AG08396 (cell line): ENCODE data around the gene HSPBP1.

Source experiments
- DNase-seq: peaks from one replicate; pipeline ENCODE4 v3.0.0; 2012; ENCODE audit warnings: low spot score, mixed read lengths

HSPBP1 gene

DNA sequence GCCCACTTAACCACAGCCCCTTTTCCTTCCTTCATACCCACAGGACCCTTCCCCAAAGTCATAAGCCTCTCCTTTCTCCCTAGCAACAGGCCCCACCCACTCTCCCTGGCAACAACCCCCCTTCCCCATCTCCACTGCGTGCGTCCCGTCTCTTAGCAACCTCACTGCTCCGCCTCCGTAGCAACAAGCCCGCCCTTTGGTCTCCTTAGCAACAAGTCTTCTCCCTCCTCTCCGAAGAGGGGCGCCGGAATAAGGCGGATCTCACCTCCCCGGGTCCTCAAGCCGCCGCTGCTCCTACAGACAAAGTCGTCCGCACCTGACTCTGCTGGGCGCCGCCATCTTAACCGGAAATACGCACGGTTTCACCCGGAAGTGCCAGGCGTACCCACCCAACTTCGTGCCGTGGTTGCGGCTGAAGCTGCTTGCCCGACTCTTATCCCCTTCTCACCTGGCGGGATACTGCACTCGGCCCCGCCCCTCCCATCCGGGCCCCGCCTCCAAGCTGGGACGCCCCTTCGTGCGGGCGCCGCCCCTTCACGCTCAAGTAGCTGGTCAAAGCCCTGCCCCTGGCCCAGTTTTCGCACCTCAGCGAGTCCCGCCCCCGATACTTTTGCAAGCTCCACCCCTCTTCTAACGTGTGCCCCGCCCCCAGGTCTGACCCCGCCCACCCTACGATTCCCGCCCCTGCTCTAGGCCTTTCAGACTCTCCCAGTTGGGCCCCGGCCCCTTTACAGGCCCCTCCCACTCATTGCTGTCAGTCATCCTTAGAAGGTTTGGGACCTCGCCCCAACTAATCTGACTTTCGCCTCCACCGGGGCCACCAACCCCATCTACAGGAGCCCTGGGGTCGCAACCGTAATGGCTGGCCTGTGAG is at the start of gene HSPBP1:
Gene HSPBP1 (minus strand): TSS at position 341 of the 874 bp plus-strand sequence. CDS start 502 bp downstream, outside the sequence.
- peak; percentile 91 for DNase-seq

DNA sequence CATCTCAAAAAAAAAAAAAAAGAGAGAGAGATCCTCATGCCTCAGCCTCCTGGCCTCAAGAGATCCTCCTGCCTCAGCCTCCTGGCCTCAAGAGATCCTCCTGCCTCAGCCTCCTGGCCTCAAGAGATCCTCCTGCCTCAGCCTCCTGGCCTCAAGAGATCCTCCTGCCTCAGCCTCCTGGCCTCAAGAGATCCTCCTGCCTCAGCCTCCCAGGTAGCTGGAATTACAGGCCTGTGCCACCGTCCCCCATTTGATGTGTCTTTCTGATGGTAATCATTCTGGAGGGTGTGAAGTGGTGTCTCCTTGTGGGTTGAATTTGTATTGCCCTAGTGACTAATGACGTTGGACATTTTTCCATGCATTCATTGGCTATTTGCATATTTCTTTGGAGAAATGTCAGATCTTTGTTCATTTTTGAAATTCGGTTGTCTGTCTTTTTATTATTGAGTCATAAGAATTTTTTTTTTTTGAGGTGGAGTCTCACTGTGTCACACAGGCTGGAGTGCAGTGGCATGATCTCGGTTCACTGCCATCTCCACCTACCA is 48.9 kb upstream of the HSPBP1 start:
- peak; percentile 55 for DNase-seq

GRCh38 chr19:55325172-55325571 is 45.3 kb upstream of the HSPBP1 start, which contains the start of gene TMEM150B:
Gene TMEM150B, minus strand, starts transcription at chr19:55325341. Its CDS starts 4,305 bp downstream, at chr19:55321036.
- DNase-seq, result no peak

- no peak for DNase-seq
Measured at GRCh38 chr19:55324662-55325061, 44.8 kb upstream of the HSPBP1 start.

- DNase-seq, result no peak
Measured at GRCh38 chr19:55322204-55322885, 42.4 kb upstream of the HSPBP1 start.

DNA sequence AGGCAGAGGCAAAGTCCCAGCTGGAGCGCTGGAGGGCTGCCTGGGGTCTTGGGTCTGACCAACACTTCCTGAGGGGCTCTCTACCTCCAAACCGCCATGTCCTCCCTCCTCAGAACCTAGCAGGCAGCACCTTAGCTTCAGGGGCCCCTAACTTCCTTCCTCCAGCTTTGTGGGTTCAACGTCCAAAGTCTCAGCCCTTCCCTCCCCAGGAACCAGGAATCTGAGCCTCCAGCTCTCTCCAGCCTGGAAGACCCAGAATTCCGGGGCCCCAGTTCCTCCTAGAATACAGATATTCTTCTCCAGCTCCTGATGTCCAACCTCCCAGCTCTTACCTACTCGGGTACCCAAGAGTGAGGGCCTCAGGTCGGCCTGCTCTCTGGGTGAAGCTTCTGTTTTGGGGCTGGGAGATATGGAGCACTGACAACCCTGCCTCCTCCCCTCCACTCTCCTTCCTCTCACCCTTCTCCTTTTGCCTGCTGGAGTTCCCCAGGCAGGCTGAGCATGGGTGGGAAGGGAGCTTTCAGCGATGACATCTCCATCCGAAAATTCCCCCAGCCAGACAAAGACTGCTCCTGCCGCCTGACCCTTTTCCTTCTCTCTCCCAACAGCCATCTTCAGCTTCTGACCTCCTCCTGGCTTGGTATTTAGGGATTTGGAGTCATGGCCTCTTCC is 41.7 kb upstream of the HSPBP1 start:
- DNase-seq, result no peak

- DNase-seq, result no peak
Measured at GRCh38 chr19:55320844-55321419, 41.0 kb upstream of the HSPBP1 start.

- peak; percentile 78 for DNase-seq
Measured at GRCh38 chr19:55319785-55320184, 39.9 kb upstream of the HSPBP1 start.

DNA sequence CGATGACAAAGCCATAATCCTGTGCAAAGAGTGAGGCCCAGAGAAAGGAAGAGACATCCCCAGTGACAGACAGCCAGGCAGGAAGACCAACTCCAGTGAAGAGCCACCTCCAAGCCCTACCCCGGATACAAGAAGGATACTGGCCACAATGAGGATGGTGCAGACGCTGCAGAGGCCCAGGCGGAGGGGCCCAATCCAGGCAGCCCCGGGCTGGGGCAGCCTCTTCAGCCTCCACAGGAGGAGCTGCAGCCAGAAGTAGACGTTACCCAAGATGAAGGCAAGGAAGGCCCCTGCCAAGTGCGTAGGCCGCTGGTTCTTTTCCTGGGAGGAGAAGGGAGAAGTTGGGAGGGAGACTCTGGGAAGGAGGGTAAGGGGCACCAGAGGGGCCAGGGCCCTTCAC is 36.7 kb upstream of the HSPBP1 start:
- no peak for DNase-seq

GRCh38 chr19:55315956-55316525 is 36.1 kb upstream of the HSPBP1 start:
- no peak for DNase-seq

DNA sequence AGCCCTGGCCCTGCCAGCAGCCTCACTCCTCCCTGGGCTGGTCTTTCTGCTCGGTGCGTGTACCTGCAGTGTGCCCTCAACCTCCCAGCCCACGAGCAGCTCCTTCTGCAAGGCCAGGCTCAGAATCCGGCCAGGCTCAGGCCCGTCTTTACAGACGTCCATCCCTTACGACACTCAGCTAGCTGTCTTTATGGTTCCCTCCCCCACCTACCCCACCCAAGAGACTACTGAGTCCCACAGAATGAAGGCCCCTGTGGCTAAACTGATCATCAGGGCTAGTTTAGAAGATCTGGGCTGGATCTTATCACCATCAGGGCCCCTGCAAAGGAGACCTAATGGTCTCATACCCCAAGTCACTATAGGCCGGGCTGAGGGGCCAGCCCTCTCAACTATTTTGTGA is 34.5 kb upstream of the HSPBP1 start:
- DNase-seq, result no peak

DNA sequence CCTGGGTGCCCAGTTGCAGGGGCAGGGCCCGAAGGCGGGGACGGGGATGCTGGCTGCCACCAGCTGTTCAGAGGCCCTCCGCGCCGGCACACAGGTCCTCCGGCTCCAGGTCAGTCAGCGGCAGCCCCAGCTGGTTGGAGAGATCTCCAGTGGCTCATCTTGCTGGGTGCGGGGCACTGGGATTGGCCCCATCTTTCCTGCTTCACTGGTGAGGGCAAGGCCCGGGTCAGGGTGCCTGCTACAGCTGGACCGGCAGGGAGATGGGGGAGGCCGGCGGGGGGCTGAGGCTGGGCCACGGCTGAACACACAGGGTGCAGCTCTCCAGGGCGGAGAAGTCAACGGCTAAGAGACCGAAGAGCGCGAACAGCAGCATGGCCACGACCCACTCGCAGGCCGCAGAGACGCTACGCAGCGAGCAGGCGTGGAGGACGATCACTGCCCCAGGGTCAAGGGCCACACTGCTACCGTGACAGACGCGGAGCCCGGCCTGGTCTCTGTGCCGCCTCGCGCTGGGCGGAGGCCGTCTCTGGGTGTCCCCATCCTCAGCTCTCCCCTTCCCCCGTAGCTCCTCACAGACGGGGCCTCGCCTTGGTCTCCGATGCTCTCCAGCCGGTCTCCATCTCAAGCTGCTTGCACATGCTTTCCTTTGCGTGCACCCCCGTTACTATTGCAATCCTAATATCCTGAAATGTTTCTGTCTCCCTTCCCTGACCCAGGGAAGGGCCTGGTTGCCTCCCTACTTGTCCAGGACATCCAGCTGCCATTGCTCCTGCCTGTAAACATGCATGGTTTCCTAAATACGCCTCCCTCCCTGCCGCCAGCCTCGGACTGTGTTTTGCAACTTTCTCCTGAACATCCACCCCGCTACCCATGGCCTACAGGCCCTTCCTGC is 33.0 kb upstream of the HSPBP1 start:
- DNase-seq, result no peak

GRCh38 chr19:55311797-55312196 is 31.9 kb upstream of the HSPBP1 start:
- DNase-seq, result no peak

GRCh38 chr19:55311397-55311796 is 31.5 kb upstream of the HSPBP1 start:
- no peak for DNase-seq

DNA sequence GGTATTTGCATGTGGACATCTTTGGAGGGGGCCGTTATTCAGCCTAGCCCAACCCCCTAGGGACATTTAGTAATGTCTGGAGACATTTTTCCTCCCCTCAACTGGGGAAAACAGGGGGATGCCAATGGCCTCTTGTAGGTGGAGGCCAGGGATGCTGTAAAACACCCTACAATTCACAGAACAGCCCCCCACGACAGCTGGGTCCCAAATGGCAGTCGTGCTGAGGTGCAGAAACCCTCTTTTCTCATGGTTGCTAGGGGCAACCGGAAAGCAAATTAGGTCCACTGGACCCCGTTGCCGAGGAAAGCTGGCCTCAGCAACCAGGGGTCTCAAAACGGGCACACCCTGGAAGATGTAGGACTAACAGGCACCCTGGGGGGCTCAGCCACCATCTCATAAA is 30.6 kb upstream of the HSPBP1 start:
- DNase-seq, result no peak

DNA sequence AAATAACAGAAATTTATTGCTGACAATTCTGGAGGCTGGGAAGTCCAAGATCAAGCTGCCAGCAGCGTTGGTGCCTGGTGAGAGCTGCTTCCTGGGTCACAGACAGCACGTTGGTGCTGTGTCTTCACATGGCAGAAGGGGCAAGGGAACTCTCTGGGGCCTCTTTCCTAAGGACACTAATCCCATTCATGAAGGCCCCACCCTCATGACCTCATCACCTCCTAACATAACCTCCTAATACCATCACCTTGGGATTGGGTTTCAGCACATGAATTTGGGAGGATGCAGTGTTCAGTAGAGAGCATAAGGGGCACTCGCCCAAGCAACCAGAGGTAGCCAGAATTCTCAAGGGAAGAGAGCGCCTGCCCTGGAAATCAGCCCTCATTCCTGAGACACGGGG is 29.5 kb upstream of the HSPBP1 start:
- no peak for DNase-seq

- no peak for DNase-seq
Measured at GRCh38 chr19:55308281-55308680, 28.4 kb upstream of the HSPBP1 start.

DNA sequence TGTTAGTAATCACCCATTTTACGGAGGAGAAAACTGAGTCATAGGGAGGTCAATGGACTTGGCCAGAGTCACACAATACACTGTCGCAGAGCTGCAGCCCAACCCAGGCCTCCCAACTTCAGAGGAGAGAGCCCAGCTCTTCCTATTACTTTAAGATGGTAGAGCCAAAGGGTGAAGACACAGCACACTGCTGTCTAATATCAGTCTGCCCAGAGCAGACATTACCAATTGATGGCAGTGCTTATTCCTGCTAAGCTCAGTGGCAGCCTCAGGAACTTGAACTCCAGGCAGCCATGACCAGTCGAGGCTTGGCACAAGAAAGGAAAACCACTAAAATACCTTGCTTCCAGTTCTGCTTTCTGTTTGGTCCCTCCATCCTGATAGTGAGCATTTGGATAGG is 26.8 kb upstream of the HSPBP1 start:
- no peak for DNase-seq

DNA sequence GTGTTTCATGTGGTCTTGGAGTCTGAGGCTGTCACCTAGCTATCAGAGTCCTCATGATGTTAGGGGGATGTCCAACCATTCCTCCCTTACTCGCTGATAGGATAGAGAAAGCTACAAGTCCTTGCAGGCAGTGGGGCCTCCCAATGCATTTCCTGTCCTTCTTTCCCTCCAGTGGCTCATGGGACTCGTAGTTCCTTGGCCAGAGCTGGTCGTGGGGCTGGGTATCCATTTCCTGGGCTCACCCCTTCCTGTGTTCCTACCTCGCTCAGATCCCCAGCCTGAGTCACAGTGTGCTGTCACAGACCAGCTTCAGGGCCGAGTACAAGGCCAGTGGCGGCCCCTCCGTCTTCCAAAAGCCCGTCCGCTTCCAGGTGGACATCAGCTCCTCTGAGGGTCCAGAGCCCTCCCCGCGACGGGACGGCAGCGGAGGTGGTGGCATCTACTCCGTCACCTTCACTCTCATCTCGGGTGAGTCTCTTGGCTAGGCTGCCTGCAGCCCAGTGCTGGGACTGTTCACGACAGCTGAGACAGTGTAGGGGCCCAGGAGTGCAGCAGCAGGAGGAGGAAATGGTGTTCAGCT is 26.2 kb upstream of the HSPBP1 start:
- no peak for DNase-seq

- peak; percentile 61 for DNase-seq
Measured at GRCh38 chr19:55305491-55305890, 25.6 kb upstream of the HSPBP1 start.
